ENCODE data around the gene ARHGEF10L. TPM values are rescaled to one million over a fixed set of nuclear protein-coding genes. Genes with fewer than 3 reads are reported as not detected.
A peak's percentile ranks its signal among the peaks of the same experiment; 100 is the strongest.

ARHGEF10L gene
- total RNA-seq, 1 experiment from 2014 or later = 21.6 TPM

DNA sequence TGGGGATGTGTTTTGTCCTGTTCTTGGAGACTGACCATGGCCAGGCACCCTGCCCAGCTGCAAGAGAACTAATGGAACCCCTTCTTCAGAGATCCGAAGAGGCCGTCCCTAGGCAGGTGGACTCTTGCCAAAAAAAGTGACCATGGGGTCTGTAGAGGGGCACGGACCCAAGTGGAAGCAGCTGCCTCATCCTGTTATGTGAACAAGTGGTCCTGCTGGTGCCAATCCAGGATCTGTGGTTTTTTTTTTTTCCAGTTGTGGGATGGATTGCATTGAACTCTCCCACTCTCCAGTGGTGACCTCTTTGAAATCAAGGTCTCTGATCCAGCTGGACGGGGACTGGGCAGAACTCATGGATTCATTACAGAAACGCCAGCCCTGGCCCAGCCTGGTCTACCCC, 71.2 kb downstream of the ARHGEF10L start:
- no peak for DNase-seq
- H3K4me2 ChIP-seq = no peak overlapping the region
- H3K36me3 ChIP-seq (ENCODE audit: low read depth) = no peaks in the 10 kb centered on the region
- no peak overlapping the region for H2AFZ ChIP-seq
- no peaks in the 10 kb centered on the region for H3K9me3 ChIP-seq (ENCODE audit: insufficient read depth, low read depth)
- H3K4me3 ChIP-seq = no peak overlapping the region
- no peaks in the 10 kb centered on the region for H3F3A ChIP-seq (ENCODE audit: insufficient read depth, low read depth)
- H4K20me1 ChIP-seq (ENCODE audit: insufficient read depth) = no peaks in the 10 kb centered on the region
- no peak overlapping the region for H3K27ac ChIP-seq
- intact Hi-C loops (cut with micrococcal nuclease; ENCODE audit: unreplicated experiment) = no loop called here
- H3K79me2 ChIP-seq (ENCODE audit: low read depth) = no peaks in the 10 kb centered on the region
- BruUV-seq (replicated peaks) = no TSS peak
- ChIA-PET POLR2A (ENCODE audit: unreplicated experiment) (no interaction called here), CTCF (interaction anchor here (0.5 kb wide), 1 partner anchor 181 kb away, joined by 7 read pairs; no protein-coding TSS in a partner anchor)
- no peaks in the 10 kb centered on the region for H3K4me1 ChIP-seq (replicated peaks; ENCODE audit: insufficient read depth)
- H3K9me2 ChIP-seq (ENCODE audit: insufficient read depth) = no peaks in the 10 kb centered on the region
- H3K27me3 ChIP-seq (ENCODE audit: insufficient read depth, low read depth) = no peaks in the 10 kb centered on the region
- TF ChIP-seq EZH2 (IDR thresholded peaks at IDR 0.05; ENCODE audit: low read depth) = no peak
- TF ChIP-seq, protein P1, sequence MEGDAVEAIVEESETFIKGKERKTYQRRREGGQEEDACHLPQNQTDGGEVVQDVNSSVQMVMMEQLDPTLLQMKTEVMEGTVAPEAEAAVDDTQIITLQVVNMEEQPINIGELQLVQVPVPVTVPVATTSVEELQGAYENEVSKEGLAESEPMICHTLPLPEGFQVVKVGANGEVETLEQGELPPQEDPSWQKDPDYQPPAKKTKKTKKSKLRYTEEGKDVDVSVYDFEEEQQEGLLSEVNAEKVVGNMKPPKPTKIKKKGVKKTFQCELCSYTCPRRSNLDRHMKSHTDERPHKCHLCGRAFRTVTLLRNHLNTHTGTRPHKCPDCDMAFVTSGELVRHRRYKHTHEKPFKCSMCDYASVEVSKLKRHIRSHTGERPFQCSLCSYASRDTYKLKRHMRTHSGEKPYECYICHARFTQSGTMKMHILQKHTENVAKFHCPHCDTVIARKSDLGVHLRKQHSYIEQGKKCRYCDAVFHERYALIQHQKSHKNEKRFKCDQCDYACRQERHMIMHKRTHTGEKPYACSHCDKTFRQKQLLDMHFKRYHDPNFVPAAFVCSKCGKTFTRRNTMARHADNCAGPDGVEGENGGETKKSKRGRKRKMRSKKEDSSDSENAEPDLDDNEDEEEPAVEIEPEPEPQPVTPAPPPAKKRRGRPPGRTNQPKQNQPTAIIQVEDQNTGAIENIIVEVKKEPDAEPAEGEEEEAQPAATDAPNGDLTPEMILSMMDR (conservative IDR thresholded peaks at IDR 0.05) = no peak

DNA sequence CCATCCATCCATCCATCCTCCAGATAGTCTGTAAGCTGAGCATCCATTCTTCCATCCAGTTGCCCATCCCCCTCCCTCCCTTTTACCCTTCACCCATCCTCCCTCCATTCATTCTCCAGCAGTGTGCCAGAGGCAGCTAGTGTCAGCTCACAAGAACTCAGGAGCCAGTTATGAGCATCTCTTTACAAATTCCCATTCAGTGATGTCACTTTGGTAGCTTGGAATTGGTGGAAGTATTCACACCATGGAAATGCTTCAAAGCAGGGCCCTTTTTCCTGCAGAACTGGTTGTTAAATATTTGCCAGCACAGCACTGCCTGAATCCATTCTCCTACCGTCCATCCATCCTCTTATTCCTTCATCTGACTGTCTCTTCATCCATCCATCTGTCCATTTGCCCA, 72.5 kb downstream of the ARHGEF10L start:
- H3K4me1 ChIP-seq (replicated peaks; ENCODE audit: insufficient read depth) = no peaks in the 10 kb centered on the region
- H3K79me2 ChIP-seq (ENCODE audit: low read depth) = no peaks in the 10 kb centered on the region
- ChIA-PET CTCF (interaction anchor here (0.7 kb wide), 1 partner anchor 1281 kb away, joined by 3 read pairs; no protein-coding TSS in a partner anchor), POLR2A (ENCODE audit: unreplicated experiment) (no interaction called here)
- no peaks in the 10 kb centered on the region for H3K9me3 ChIP-seq (ENCODE audit: insufficient read depth, low read depth)
- H3K9me2 ChIP-seq (ENCODE audit: insufficient read depth) = no peaks in the 10 kb centered on the region
- no peaks in the 10 kb centered on the region for H4K20me1 ChIP-seq (ENCODE audit: insufficient read depth)
- TF ChIP-seq, protein P1 (conservative IDR thresholded peaks at IDR 0.05) = no peak
- TF ChIP-seq EZH2 (IDR thresholded peaks at IDR 0.05; ENCODE audit: low read depth) = no peak
- H3K27me3 ChIP-seq (ENCODE audit: insufficient read depth, low read depth) = no peaks in the 10 kb centered on the region
- DNase-seq = peak in 1 of 2 experiments; percentile 52
- no peak overlapping the region for H2AFZ ChIP-seq
- H3F3A ChIP-seq (ENCODE audit: insufficient read depth, low read depth) = no peaks in the 10 kb centered on the region
- BruUV-seq (replicated peaks) = no TSS peak
- H3K4me3 ChIP-seq = no peak overlapping the region
- no peak overlapping the region for H3K4me2 ChIP-seq
- no peaks in the 10 kb centered on the region for H3K36me3 ChIP-seq (ENCODE audit: low read depth)
- intact Hi-C loops (cut with micrococcal nuclease; ENCODE audit: unreplicated experiment) = no loop called here
- H3K27ac ChIP-seq = no peak overlapping the region

DNA sequence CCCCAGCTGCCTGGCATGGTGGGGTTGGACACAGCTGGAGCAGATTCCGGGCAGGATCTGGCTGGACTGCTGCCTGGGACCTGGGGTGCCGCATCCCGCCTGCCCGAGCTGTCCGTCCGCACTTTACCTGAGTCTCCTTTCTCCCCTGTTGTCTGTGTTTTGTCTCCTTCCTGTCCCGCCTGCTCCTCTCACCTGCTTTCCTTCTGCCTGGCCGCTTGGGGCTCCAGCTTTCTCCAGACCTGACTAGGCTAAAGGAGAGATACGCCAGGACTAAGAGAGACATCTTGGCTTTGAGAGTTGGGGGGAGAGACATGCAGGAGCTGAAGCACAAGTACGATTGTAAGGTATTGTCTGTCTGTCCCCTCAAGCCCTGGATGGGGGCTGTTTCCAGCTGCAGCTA, 73.3 kb downstream of the ARHGEF10L start:
- ChIA-PET CTCF (no interaction called here), POLR2A (ENCODE audit: unreplicated experiment) (no interaction called here)
- no peaks in the 10 kb centered on the region for H4K20me1 ChIP-seq (ENCODE audit: insufficient read depth)
- H3K4me3 ChIP-seq = no peak overlapping the region
- H3K4me2 ChIP-seq = no peak overlapping the region
- H3K27me3 ChIP-seq (ENCODE audit: insufficient read depth, low read depth) = no peaks in the 10 kb centered on the region
- H3K9me2 ChIP-seq (ENCODE audit: insufficient read depth) = no peaks in the 10 kb centered on the region
- no peak overlapping the region for H3K27ac ChIP-seq
- no peaks in the 10 kb centered on the region for H3F3A ChIP-seq (ENCODE audit: insufficient read depth, low read depth)
- intact Hi-C loops (cut with micrococcal nuclease; ENCODE audit: unreplicated experiment) = no loop called here
- no peak overlapping the region for H2AFZ ChIP-seq
- TF ChIP-seq EZH2 (IDR thresholded peaks at IDR 0.05; ENCODE audit: low read depth) = no peak
- TF ChIP-seq, protein P1 (conservative IDR thresholded peaks at IDR 0.05) = no peak
- no peaks in the 10 kb centered on the region for H3K9me3 ChIP-seq (ENCODE audit: insufficient read depth, low read depth)
- no peaks in the 10 kb centered on the region for H3K79me2 ChIP-seq (ENCODE audit: low read depth)
- no peaks in the 10 kb centered on the region for H3K36me3 ChIP-seq (ENCODE audit: low read depth)
- DNase-seq = no peak
- no peaks in the 10 kb centered on the region for H3K4me1 ChIP-seq (replicated peaks; ENCODE audit: insufficient read depth)
- BruUV-seq (replicated peaks) = no TSS peak
